LNCaP clone FGC (cell line): Measurements from ENCODE around the gene PACRGL.

Experiments used
- DNase-seq: peaks from one replicate; pipeline ENCODE4 v3.0.0-alpha.2; 2011; ENCODE audit warnings: low read depth
- H3K4me3 ChIP-seq: 2 replicates; pipeline ENCODE4 v1.5.1; 2011; ENCODE audit warnings: mild to moderate bottlenecking, low read depth, low read length, control low read depth
- TF ChIP-seq, protein P1 (sequence below): IDR thresholded peaks from 2 replicates; pipeline ENCODE4 v1.5.1; 2012; ENCODE audit warnings: mild to moderate bottlenecking; ENCODE audit not compliant: control insufficient read depth, insufficient read depth; ENCODE audit errors: extremely low read depth

Gene PACRGL

DNA sequence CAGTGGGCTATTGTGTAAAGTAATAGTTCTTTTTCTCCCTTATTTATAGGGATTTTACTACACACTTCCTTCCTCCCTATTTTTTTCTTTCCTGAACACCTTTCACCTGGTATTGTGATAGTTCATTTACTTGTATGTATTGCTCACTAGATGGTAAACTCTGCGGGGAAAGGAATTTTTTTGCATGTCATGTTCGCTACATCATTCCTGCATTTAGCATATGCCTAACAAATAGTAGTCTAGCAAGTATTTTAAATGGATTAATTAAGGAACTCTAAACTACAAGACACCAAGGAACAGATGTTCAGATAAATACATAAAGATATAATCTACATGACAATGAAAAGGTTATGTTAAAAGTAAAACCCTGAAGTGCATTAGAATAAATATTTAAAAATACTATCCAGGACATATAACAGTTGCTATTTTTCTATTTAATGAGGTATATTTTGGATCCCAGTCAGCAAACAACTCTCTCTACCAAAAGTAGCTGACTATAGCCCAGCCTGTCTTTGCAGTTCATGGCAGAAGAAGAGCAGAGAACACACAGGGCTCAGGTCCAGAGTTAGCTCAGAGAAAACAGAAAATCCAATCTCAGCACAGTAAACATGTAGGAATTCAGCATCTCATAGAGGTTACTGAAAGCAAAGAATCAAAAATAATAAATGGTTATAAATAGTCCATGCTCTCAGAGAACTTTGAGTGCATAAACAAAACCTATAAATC, 87.8 kb downstream of the PACRGL start:
- H3K4me3 ChIP-seq = no peak overlapping the region
- peak; percentile 90 for DNase-seq
- TF ChIP-seq, protein P1, sequence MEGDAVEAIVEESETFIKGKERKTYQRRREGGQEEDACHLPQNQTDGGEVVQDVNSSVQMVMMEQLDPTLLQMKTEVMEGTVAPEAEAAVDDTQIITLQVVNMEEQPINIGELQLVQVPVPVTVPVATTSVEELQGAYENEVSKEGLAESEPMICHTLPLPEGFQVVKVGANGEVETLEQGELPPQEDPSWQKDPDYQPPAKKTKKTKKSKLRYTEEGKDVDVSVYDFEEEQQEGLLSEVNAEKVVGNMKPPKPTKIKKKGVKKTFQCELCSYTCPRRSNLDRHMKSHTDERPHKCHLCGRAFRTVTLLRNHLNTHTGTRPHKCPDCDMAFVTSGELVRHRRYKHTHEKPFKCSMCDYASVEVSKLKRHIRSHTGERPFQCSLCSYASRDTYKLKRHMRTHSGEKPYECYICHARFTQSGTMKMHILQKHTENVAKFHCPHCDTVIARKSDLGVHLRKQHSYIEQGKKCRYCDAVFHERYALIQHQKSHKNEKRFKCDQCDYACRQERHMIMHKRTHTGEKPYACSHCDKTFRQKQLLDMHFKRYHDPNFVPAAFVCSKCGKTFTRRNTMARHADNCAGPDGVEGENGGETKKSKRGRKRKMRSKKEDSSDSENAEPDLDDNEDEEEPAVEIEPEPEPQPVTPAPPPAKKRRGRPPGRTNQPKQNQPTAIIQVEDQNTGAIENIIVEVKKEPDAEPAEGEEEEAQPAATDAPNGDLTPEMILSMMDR = no peak
